Gastroesophageal sphincter (tissue), 4 donors: ENCODE measurements around the gene YTHDF2. TPM values are rescaled to one million over a fixed set of nuclear protein-coding genes. Genes with fewer than 3 reads are reported as not detected.

Experiments
- ATAC-seq: fragments of 150-250 bp; one replicate; pipeline ENCODE4 v1.9.1; 2016; ENCODE audit warnings: mild to moderate bottlenecking, moderate library complexity
- H3K27ac ChIP-seq, 4 donors: fragments of 200-600 bp; sonication (generic) in 3 of 4; 1 replicate in 3 of 4; 2 replicates in 1 of 4; pipeline ENCODE4 v1.5.1; 2016 to 2019
- H3K27me3 ChIP-seq: fragments of 200-600 bp; sonication (generic); one replicate; pipeline ENCODE4 v1.5.1; 2019
- H3K36me3 ChIP-seq, 2 donors: fragments of 200-600 bp; sonication (generic); one replicate each; pipeline ENCODE4 v1.5.1; 2019; ENCODE audit warnings: control low read depth in 1 of 2
- H3K4me1 ChIP-seq, 3 donors: fragments of 200-600 bp; sonication (generic); 1 replicate in 2 of 3; 2 replicates in 1 of 3; pipeline ENCODE4 v1.5.1; 2016 to 2019; ENCODE audit warnings: control low read depth in 2 of 3
- H3K4me3 ChIP-seq, 2 donors: fragments of 200-600 bp; sonication (generic); one replicate each; pipeline ENCODE4 v1.5.1; 2019; ENCODE audit warnings: mild to moderate bottlenecking in 1 of 2, moderate library complexity in 1 of 2
- H3K9me3 ChIP-seq, 3 donors: fragments of 200-600 bp; sonication (generic); one replicate each; pipeline ENCODE4 v1.5.1; 2017 to 2019; ENCODE audit warnings: control low read depth in 2 of 3
- EP300 ChIP-seq: sonication (generic); formaldehyde crosslinking; IDR thresholded peaks from one replicate; pipeline ENCODE4 v1.6.1; 2017; ENCODE audit warnings: antibody characterized with exemption, mild to moderate bottlenecking
- POLR2A ChIP-seq, 2 donors: fragments of 450-650 bp; IDR thresholded peaks; one replicate each; pipeline ENCODE4 v1.6.1; 2017; ENCODE audit warnings: antibody characterized with exemption in 2 of 2, mild to moderate bottlenecking in 2 of 2, moderate library complexity in 1 of 2
- POLR2AphosphoS5 ChIP-seq: sonication (generic); formaldehyde crosslinking; IDR thresholded peaks from one replicate; pipeline ENCODE4 v1.6.1; 2017; ENCODE audit warnings: antibody characterized with exemption
- WGBS, 2 donors: methylation state at CpG; one replicate each; pipeline ENCODE4 v1.1.5; 2018; ENCODE audit warnings: low coverage in 1 of 2; 5-methylcytosine and 5-hydroxymethylcytosine counted together
- total RNA-seq, 4 donors: library from RNA; depleted of rRNA; stranded (reverse); fragments of >200 nt; gene quantifications; one replicate each; pipeline ENCODE4 v1.1.0, GENCODE V29; 2016
- TF ChIP-seq, protein P1 (sequence below), 4 experiments: fragments of 200-600 bp in 2 of 4; fragments of 450-650 bp in 2 of 4; sonication (generic) in 1 of 4; IDR thresholded peaks; one replicate each; pipeline ENCODE4 v1.5.1; 2017 to 2019; ENCODE audit warnings: antibody characterized with exemption in 4 of 4, mild to moderate bottlenecking in 2 of 4, moderate library complexity in 2 of 4

The YTHDF2 gene
- total RNA-seq, 4 donors from 2014 or later: 40.7 to 48.6 (median 44.4) TPM

DNA sequence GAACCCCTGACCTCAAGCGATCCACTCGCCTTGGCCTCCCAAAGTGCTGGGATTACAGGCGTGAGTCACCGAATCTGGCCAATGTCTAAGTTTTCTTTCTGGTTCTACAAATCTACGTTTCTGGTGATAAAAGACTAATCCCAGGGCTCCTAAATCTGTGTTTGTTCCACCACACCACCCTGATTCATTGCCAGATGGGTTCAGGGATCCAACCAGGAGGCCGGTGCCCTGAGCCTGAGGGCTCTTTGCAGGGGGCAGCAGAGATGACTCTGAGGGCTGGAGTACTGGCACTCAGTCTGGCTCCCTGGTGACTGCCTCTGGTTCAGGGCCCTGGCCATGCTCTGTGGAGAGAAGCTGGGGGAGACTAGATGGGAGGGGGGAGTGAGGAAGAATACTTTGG, 64.7 kb downstream of the YTHDF2 start:
- H3K27me3 ChIP-seq: peaks cover 22% of the 10 kb centered on the region
- no peak overlapping the region for H3K4me3 ChIP-seq
- no peaks in the 10 kb centered on the region for H3K4me1 ChIP-seq
- no peaks in the 10 kb centered on the region for H3K9me3 ChIP-seq
- no peaks in the 10 kb centered on the region for H3K36me3 ChIP-seq
- TF ChIP-seq POLR2AphosphoS5 (no peak), EP300 (no peak), POLR2A (IDR thresholded peaks at IDR 0.05) (no peak)
- TF ChIP-seq, protein P1, sequence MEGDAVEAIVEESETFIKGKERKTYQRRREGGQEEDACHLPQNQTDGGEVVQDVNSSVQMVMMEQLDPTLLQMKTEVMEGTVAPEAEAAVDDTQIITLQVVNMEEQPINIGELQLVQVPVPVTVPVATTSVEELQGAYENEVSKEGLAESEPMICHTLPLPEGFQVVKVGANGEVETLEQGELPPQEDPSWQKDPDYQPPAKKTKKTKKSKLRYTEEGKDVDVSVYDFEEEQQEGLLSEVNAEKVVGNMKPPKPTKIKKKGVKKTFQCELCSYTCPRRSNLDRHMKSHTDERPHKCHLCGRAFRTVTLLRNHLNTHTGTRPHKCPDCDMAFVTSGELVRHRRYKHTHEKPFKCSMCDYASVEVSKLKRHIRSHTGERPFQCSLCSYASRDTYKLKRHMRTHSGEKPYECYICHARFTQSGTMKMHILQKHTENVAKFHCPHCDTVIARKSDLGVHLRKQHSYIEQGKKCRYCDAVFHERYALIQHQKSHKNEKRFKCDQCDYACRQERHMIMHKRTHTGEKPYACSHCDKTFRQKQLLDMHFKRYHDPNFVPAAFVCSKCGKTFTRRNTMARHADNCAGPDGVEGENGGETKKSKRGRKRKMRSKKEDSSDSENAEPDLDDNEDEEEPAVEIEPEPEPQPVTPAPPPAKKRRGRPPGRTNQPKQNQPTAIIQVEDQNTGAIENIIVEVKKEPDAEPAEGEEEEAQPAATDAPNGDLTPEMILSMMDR (IDR thresholded peaks at IDR 0.05): no peak
- H3K27ac ChIP-seq: no peak overlapping the region
- 84 to 91% methylated on average over 5 of the region's 6 CpGs for WGBS, 2 donors
- ATAC-seq: no peak

DNA sequence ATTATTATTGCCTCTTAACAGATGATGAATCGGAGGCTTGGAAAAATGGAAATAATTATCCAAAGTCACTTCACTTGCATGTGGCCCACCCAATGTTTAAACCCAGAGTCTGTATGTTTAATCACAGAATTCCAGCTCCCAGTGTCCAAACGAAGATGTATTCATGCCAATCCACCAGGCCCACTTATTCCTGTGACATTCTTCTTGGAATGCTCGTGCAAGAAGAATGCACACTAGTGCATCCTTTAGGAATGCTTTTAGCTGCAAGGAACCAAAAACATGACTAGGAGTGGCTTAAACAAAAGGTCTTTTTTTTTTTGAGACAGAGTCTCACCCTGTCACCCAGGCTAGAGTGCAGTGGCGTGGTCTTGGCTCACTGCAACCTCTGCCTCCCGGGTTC, 66.3 kb downstream of the YTHDF2 start:
- TF ChIP-seq, protein P1 (IDR thresholded peaks at IDR 0.05): no peak
- no peak for TF ChIP-seq POLR2AphosphoS5
- no peak for TF ChIP-seq EP300
- no peak for TF ChIP-seq POLR2A (IDR thresholded peaks at IDR 0.05)
- H3K4me3 ChIP-seq: no peak overlapping the region
- H3K27me3 ChIP-seq: peaks cover 20% of the 10 kb centered on the region
- H3K36me3 ChIP-seq: no peaks in the 10 kb centered on the region
- no peaks in the 10 kb centered on the region for H3K9me3 ChIP-seq
- 83 to 89% methylated on average over 2 to 4 of the region's 5 CpGs for WGBS, 2 donors
- no peak overlapping the region for H3K27ac ChIP-seq
- no peak for ATAC-seq
- no peaks in the 10 kb centered on the region for H3K4me1 ChIP-seq

DNA sequence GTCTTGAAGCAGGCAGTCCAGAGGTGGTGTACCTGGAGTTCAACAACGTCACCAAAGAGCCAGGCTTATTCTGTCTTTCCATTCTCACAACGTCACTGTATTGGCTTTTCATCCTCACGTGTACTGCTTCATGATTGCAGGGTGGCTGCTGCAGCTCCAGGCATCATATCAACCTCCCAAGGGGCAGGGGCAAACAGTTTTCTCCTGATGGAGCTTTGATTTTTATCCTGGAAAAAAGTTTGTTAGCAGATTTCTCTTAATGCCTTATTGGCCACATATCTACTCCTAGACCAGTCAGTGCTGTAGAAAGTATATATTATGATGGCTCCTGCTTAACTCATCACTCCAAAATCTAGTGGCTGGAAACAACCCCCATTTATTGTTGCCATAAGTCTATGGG, 66.9 kb downstream of the YTHDF2 start:
- H3K9me3 ChIP-seq: no peaks in the 10 kb centered on the region
- H3K4me1 ChIP-seq: no peaks in the 10 kb centered on the region
- H3K27ac ChIP-seq: no peak overlapping the region
- no peak for ATAC-seq
- H3K4me3 ChIP-seq: no peak overlapping the region
- 100% methylated on average over 1 of the region's 3 CpGs; no CpG with 5 or more reads in 1 of the 2 donors for WGBS, 2 donors
- TF ChIP-seq, protein P1 (IDR thresholded peaks at IDR 0.05): no peak
- TF ChIP-seq EP300 (no peak), POLR2AphosphoS5 (no peak), POLR2A (IDR thresholded peaks at IDR 0.05) (no peak)
- H3K27me3 ChIP-seq: peaks cover 17% of the 10 kb centered on the region
- H3K36me3 ChIP-seq: no peaks in the 10 kb centered on the region

DNA sequence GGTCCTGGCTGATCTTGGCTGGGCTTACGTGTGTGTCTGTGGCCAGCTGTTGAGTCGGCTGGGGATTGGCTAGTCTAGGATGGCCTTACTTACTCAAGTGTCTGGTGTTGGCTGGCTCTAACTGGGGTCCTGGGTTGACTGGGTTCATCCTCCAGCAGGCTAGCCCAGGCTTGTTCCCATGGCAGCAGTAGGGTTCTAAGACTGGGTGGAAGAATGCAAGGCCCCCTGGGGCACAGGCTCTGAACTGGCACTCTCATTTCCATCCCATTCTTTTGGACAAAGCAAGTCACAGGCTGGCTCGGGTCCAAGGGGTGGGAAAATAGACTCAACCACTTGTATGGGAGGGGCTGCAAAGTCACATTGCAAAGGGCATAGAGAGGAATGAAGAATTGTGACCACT, 67.3 kb downstream of the YTHDF2 start:
- H3K9me3 ChIP-seq: no peaks in the 10 kb centered on the region
- H3K4me1 ChIP-seq: no peaks in the 10 kb centered on the region
- TF ChIP-seq EP300 (no peak), POLR2AphosphoS5 (no peak), POLR2A (IDR thresholded peaks at IDR 0.05) (no peak)
- TF ChIP-seq, protein P1 (IDR thresholded peaks at IDR 0.05): no peak
- WGBS, 2 donors: 60 to 67% methylated on average over 1 to 2 of the region's 3 CpGs
- H3K27ac ChIP-seq: no peak overlapping the region
- peaks cover 17% of the 10 kb centered on the region for H3K27me3 ChIP-seq
- no peaks in the 10 kb centered on the region for H3K36me3 ChIP-seq
- no peak for ATAC-seq
- no peak overlapping the region for H3K4me3 ChIP-seq

DNA sequence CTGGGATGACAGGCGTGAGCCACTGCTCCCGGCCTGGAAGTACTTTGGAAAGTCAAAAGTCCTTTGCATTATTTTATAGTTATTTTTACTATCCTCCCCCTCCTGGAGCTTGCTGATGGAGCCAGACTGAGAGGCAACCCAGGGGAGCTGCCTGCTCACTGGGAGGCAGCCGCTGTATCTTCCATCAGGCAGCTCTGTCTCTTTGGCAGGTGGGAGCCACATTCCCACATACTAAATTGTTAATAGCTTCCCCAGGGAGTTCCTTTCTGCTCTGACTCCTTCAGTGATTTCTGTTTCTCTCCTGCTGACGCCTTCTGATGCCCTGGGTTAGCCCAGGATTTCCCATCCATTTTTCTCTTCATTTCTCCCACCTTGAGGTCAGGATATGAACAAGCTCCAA, 70.3 kb downstream of the YTHDF2 start:
- peaks cover 0 to 4% (median 0%) of the 10 kb centered on the region in 3 donors for H3K4me1 ChIP-seq
- H3K4me3 ChIP-seq: no peak overlapping the region
- no peaks in the 10 kb centered on the region for H3K36me3 ChIP-seq
- whole genome bisulfite sequencing, 2 donors: 61 to 67% methylated on average over 2 to 3 of the region's 4 CpGs
- ATAC-seq: no peak
- H3K27me3 ChIP-seq: peaks cover 27% of the 10 kb centered on the region
- no peak overlapping the region for H3K27ac ChIP-seq
- no peaks in the 10 kb centered on the region for H3K9me3 ChIP-seq
- TF ChIP-seq EP300: no peak
- no peak for TF ChIP-seq POLR2A (IDR thresholded peaks at IDR 0.05)
- TF ChIP-seq, protein P1 (IDR thresholded peaks at IDR 0.05): no peak
- TF ChIP-seq POLR2AphosphoS5: no peak
